ENCODE measurements around the gene SMURF2.

DNA sequence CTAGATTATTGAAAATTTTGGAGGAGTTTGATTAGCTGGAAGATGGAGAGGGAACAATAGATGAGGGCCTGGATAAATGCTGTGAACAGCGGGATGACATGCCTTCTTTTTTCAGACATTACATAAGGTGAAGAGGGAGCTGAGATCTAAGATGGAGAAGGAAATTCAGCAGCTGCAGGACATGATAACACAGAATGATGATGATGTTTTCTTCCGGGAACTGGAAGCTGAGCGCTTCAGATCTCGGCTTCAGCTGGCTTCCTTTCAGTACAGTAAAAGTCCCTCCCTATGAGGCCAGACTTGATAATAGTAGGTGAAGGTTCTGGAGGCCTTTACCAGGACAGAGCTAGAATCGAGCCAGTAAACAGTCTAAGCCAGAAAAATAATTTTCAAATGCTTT, 124.6 kb downstream of the SMURF2 start:
- TF ChIP-seq, protein P1, sequence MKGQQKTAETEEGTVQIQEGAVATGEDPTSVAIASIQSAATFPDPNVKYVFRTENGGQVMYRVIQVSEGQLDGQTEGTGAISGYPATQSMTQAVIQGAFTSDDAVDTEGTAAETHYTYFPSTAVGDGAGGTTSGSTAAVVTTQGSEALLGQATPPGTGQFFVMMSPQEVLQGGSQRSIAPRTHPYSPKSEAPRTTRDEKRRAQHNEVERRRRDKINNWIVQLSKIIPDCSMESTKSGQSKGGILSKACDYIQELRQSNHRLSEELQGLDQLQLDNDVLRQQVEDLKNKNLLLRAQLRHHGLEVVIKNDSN (CRISPR knock-in tag; IDR thresholded peaks at IDR 0.05) = no peak
- TF ChIP-seq TEAD1 (CRISPR knock-in tag; IDR thresholded peaks at IDR 0.05) (no peak), ZNF121 (CRISPR knock-in tag; IDR thresholded peaks at IDR 0.05) (no peak)
- TF ChIP-seq, protein P2, sequence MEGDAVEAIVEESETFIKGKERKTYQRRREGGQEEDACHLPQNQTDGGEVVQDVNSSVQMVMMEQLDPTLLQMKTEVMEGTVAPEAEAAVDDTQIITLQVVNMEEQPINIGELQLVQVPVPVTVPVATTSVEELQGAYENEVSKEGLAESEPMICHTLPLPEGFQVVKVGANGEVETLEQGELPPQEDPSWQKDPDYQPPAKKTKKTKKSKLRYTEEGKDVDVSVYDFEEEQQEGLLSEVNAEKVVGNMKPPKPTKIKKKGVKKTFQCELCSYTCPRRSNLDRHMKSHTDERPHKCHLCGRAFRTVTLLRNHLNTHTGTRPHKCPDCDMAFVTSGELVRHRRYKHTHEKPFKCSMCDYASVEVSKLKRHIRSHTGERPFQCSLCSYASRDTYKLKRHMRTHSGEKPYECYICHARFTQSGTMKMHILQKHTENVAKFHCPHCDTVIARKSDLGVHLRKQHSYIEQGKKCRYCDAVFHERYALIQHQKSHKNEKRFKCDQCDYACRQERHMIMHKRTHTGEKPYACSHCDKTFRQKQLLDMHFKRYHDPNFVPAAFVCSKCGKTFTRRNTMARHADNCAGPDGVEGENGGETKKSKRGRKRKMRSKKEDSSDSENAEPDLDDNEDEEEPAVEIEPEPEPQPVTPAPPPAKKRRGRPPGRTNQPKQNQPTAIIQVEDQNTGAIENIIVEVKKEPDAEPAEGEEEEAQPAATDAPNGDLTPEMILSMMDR (IDR thresholded peaks at IDR 0.05) = no peak

Data from WTC11 (cell line).